GF-D8 (cell line): ENCODE results near the gene S100A3.
A peak's percentile ranks its signal among the peaks of the same experiment; 100 is the strongest.
"Not testable (repeated sequence)": the region's sequence is repeated elsewhere in the genome, so short reads cannot be mapped to it uniquely, and the experiment has no call there.

Experiments
- DNase-seq: peaks from one replicate; lab custom pipeline; 2025; lab: John Stamatoyannopoulos, UW

Gene S100A3

GRCh38 chr1:153548722-153549688 lies at the start of gene S100A3:
Gene S100A3, minus strand, starts transcription at chr1:153549258. Its CDS starts 773 bp downstream, at chr1:153548485.
- no peak for DNase-seq

- DNase-seq = peak; percentile 87
Observed at GRCh38 chr1:153598309-153599172, 49.5 kb upstream of the S100A3 start.

- no peak for DNase-seq
Observed at GRCh38 chr1:153597206-153597605, 48.1 kb upstream of the S100A3 start.

- no peak for DNase-seq
Observed at GRCh38 chr1:153592748-153593147, 43.7 kb upstream of the S100A3 start.

GRCh38 chr1:153588482-153588881 lies 39.4 kb upstream of the S100A3 start:
- no peak for DNase-seq

GRCh38 chr1:153588033-153588432 lies 39.0 kb upstream of the S100A3 start:
- DNase-seq = not testable (repeated sequence)

- DNase-seq = no peak
Observed at GRCh38 chr1:153587314-153587713, 38.3 kb upstream of the S100A3 start.

GRCh38 chr1:153586347-153586746 lies 37.3 kb upstream of the S100A3 start:
- DNase-seq = no peak

- no peak for DNase-seq
Observed at GRCh38 chr1:153585006-153585405, 35.9 kb upstream of the S100A3 start.

- DNase-seq = no peak
Observed at GRCh38 chr1:153583976-153584375, 34.9 kb upstream of the S100A3 start.

GRCh38 chr1:153583514-153583913 lies 34.5 kb upstream of the S100A3 start:
- not testable (repeated sequence) for DNase-seq

- not testable (repeated sequence) for DNase-seq
Observed at GRCh38 chr1:153582836-153583235, 33.8 kb upstream of the S100A3 start.

- DNase-seq = no peak
Observed at GRCh38 chr1:153578936-153579335, 29.9 kb upstream of the S100A3 start.

- no peak for DNase-seq
Observed at GRCh38 chr1:153578490-153578889, 29.4 kb upstream of the S100A3 start.

GRCh38 chr1:153577624-153578051 lies 28.6 kb upstream of the S100A3 start:
- DNase-seq = no peak

- DNase-seq = no peak
Observed at GRCh38 chr1:153577138-153577537, 28.1 kb upstream of the S100A3 start.

GRCh38 chr1:153575497-153575896 lies 26.4 kb upstream of the S100A3 start:
- not testable (repeated sequence) for DNase-seq

GRCh38 chr1:153575081-153575491 lies 26.0 kb upstream of the S100A3 start:
- DNase-seq = not testable (repeated sequence)

GRCh38 chr1:153573351-153573750 lies 24.3 kb upstream of the S100A3 start:
- no peak for DNase-seq

GRCh38 chr1:153572569-153573015 lies 23.5 kb upstream of the S100A3 start:
- DNase-seq = peak; percentile 10

- no peak for DNase-seq
Observed at GRCh38 chr1:153571706-153572105, 22.6 kb upstream of the S100A3 start.

GRCh38 chr1:153570874-153571273 lies 21.8 kb upstream of the S100A3 start:
- DNase-seq = no peak
